ENCODE data around the gene STRAP. TPM values are rescaled to one million over a fixed set of nuclear protein-coding genes. Genes with fewer than 3 reads are reported as not detected.
"Not testable (repeated sequence)": the region's sequence is repeated elsewhere in the genome, so short reads cannot be mapped to it uniquely, and the experiment has no call there.

Gene STRAP
- total and polyA plus RNA-seq, 8 donors: 84.2 to 147 (median 133) TPM

- TF ChIP-seq CTCF (IDR thresholded peaks at IDR 0.05): no peak
- no peaks in the 10 kb centered on the region for H3K27me3 ChIP-seq
- H3K4me1 ChIP-seq: no peaks in the 10 kb centered on the region
- DNase-seq (no peak), ATAC-seq (no peak)
- intact Hi-C loops (cut with DNase I): no loop called here
- H3K27ac ChIP-seq: no peak overlapping the region
- peaks cover 0 to 14% of the 10 kb centered on the region in 2 donors for H3K9me3 ChIP-seq
- H3K4me3 ChIP-seq: no peak overlapping the region
- peaks cover 0 to 4% of the 10 kb centered on the region in 2 donors for H3K36me3 ChIP-seq
Measured at GRCh38 chr12:15937902-15938301, 55.7 kb downstream of the STRAP start.

GRCh38 chr12:15939111-15939510 is 56.9 kb downstream of the STRAP start:
- no peaks in the 10 kb centered on the region for H3K4me1 ChIP-seq
- ATAC-seq (no peak), DNase-seq (no peak)
- H3K36me3 ChIP-seq: peaks cover 0 to 4% of the 10 kb centered on the region in 2 donors
- no peaks in the 10 kb centered on the region for H3K27me3 ChIP-seq
- peaks cover 0 to 16% of the 10 kb centered on the region in 2 donors for H3K9me3 ChIP-seq
- H3K27ac ChIP-seq: no peak overlapping the region
- no peak overlapping the region for H3K4me3 ChIP-seq
- intact Hi-C loops (cut with DNase I): no loop called here
- TF ChIP-seq CTCF (IDR thresholded peaks at IDR 0.05): no peak

- H3K27me3 ChIP-seq: no peaks in the 10 kb centered on the region
- H3K4me1 ChIP-seq: no peaks in the 10 kb centered on the region
- peaks cover 0 to 20% of the 10 kb centered on the region in 2 donors for H3K9me3 ChIP-seq
- no peak overlapping the region for H3K27ac ChIP-seq
- ATAC-seq (no peak), DNase-seq (no peak)
- no peak overlapping the region for H3K4me3 ChIP-seq
- intact Hi-C loops (cut with DNase I): no loop called here
- no peak for TF ChIP-seq CTCF (IDR thresholded peaks at IDR 0.05)
- peaks cover 0 to 4% of the 10 kb centered on the region in 2 donors for H3K36me3 ChIP-seq
Measured at GRCh38 chr12:15942475-15942874, 60.3 kb downstream of the STRAP start.

GRCh38 chr12:15943519-15943918 is 61.3 kb downstream of the STRAP start:
- intact Hi-C loops (cut with DNase I); H3K36me3 ChIP-seq; DNase-seq; H3K4me3 ChIP-seq; ATAC-seq; H3K4me1 ChIP-seq; H3K27ac ChIP-seq; H3K27me3 ChIP-seq: not testable (repeated sequence)
- peaks cover 0 to 17% of the 10 kb centered on the region in 2 donors for H3K9me3 ChIP-seq

- ATAC-seq: not testable (repeated sequence)
Measured at GRCh38 chr12:15948461-15948860, 66.3 kb downstream of the STRAP start.

More at GRCh38 chr12:15948461-15948860, 66.3 kb downstream of the STRAP start:
- DNase-seq; H3K27me3 ChIP-seq; H3K4me1 ChIP-seq; intact Hi-C loops (cut with DNase I); H3K4me3 ChIP-seq; H3K27ac ChIP-seq; H3K36me3 ChIP-seq: not testable (repeated sequence)
- peaks cover 0 to 16% of the 10 kb centered on the region in 2 donors for H3K9me3 ChIP-seq

Other genes starting within 250 kb of the STRAP start
- gene EPS8, start 93.0 kb upstream of the STRAP start, total RNA-seq: 10 to 100 TPM; 58.2 to 64.8 TPM
- gene EPS8, start 93.0 kb upstream of the STRAP start, polyA plus RNA-seq (ENCODE audit: insufficient read length in 6 of 6): 10 to 100 TPM; 29.0 to 44.8 (median 40.0) TPM
- 10 to 100 TPM; 36.1 to 37.3 TPM for gene DERA, start 28.9 kb downstream of the STRAP start, total RNA-seq
- gene DERA, start 28.9 kb downstream of the STRAP start, polyA plus RNA-seq (ENCODE audit: insufficient read length in 6 of 6): 10 to 100 TPM; 26.4 to 33.9 (median 30.1) TPM

Data from left lung (tissue), 10 donors.